ENCODE results near the gene MSRB1.

Gene MSRB1

DNA sequence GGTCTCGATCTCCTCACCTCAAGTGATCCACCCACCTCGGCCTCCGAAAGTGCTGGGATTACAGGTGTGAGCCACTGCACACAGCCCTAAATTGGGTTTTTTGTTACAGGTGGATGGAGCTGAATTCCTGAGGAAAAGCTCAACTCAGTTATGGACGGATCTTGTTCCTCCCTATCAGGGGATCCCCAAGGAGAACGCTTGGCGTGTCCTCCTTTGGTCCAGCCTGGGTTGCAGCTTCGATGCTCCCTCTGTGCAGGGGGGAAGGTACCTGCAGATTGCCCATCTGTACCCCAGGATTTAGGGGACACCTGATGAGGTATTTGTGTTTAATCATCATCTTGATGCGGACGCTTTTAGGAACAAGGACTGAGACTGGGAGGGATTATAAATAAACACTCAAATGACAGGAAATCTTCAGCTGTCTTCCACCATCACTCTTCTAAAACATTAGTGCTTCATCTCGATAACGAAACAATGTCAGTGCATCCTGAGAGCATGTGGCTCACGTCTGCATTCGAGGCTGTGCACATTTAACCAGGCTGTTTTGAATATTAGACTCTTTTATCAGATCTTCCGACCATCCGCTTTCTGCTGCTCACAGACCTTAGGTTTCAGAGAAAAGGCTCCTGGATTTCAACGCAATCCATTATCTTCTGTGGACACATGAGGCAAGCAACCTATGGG, 52.8 kb downstream of the MSRB1 start:
- Histone ChIP-seq H3K79me2 (ENCODE audit: control insufficient read depth, low read length) (no peaks in the 10 kb centered on the region), H3K4me2 (ENCODE audit: low read length) (no peak overlapping the region), H3F3A (ENCODE audit: control insufficient read depth, insufficient read depth) (no peaks in the 10 kb centered on the region), H3K36me3 (ENCODE audit: control insufficient read depth, low read length) (no peaks in the 10 kb centered on the region), H3K9me2 (replicated peaks; ENCODE audit: control insufficient read depth, low read length) (no peaks in the 10 kb centered on the region), H4K20me1 (ENCODE audit: control insufficient read depth, insufficient read depth, low read depth, low read length) (no peaks in the 10 kb centered on the region), H3K4me1 (ENCODE audit: control insufficient read depth, low read length) (no peaks in the 10 kb centered on the region), H3K9me3 (ENCODE audit: control insufficient read depth, insufficient read depth, low read length) (no peaks in the 10 kb centered on the region), H3K27me3 (ENCODE audit: control insufficient read depth, low read length) (no peaks in the 10 kb centered on the region), H3K4me3 (ENCODE audit: low read length) (no peak overlapping the region), H3K27ac (ENCODE audit: low read depth, low read length) (no peak overlapping the region)
- no peak for TF ChIP-seq EZH2phosphoT487 (IDR thresholded peaks at IDR 0.05; ENCODE audit: borderline replicate concordance, low read length)
- no peak for TF ChIP-seq CTCF (IDR thresholded peaks at IDR 0.05; ENCODE audit: low read depth, low read length, poor library complexity, severe bottlenecking)

Measured in DOHH2 (cell line).